ENCODE results near the gene BMPER.

The BMPER gene

GRCh38 chr7:33888166-33888565, 17.2 kb upstream of the BMPER start:
- no peak for DNase-seq (ENCODE audit: low spot score)

- no peak for DNase-seq (ENCODE audit: low spot score)
Observed at GRCh38 chr7:33892945-33893344, 12.4 kb upstream of the BMPER start.

GRCh38 chr7:33893377-33893776, 12.0 kb upstream of the BMPER start:
- no peak for DNase-seq (ENCODE audit: low spot score)

DNA sequence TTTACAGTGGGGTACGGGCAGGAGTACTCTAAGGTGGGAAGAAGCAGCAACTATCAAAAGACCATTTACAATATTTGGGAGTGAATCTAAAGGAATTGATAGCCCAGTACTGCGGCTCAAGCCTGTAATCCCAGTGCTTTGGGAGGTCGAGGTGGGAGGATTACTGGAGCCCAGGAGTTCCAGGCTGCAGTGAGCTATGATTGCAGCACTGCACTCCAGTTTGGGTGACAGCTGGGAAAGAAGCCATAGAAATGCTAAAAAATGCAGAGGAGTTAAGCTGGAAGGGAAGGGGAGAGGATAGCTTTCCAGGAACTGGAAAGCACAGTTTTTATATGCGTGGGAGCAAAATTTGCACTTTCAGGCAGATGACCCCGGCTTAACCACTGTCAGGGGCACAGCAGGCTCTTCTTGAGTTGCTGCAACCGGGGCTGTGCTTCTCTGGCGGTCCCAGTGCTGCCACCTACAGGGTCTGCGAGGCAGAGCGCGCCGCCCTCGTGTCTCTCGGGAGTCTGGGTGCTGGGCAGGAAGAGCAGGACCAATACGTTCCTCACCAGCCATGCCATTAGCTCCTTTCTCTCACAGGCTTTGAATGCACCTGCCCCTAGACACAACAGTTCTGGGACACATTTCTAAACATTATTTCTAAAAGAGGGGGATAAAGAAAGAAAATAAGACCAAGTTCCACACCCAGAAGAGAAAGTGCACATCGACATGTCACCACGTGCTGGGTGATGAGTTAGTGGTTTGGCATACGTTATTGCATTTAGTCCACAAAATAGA, 10.1 kb upstream of the BMPER start:
- DNase-seq (ENCODE audit: low spot score) = peak; percentile 85

DNA sequence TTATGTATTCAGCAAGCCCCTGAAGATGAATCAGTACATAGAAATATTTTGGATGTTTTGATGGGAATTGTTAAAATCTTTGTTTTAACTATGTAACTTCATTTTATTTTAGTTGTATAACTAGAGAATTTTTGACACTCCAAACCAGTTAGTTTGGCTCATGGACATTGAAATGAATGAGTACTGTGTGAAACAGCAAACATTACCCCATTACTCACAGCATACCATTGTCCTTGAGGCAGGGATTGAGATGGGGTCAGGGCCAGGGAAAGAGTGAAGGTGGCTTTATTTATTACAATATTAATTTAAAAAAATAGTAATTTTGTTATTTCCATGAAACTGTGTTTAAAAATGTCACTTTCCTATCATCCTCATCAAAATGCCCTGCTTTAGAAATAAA, 4.8 kb upstream of the BMPER start:
- peak; percentile 57 for DNase-seq (ENCODE audit: low spot score)

- DNase-seq (ENCODE audit: low spot score) = no peak
Observed at GRCh38 chr7:33901199-33901598, 4.1 kb upstream of the BMPER start.

DNA sequence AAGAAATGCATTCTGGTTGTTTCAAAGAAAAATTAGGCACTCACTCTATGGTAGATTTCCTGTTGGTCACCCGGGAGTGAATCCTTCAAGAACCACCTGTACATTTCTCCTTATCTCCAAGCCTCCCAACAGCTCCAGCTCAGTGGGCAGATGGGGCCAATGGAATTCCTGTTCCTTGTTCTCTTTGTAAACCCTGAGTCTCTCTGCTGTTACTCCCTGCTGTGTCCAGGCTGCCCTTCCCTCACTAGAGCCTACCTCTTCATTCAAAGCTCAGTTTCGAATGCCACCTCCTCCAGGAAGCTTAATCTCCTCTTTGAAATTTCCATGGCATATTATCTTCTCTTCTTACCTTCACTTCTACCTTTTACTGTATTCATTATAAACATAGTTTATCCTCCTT, 3.5 kb upstream of the BMPER start:
- no peak for DNase-seq (ENCODE audit: low spot score)

- no peak for DNase-seq (ENCODE audit: low spot score)
Observed at GRCh38 chr7:33902746-33903145, 2.6 kb upstream of the BMPER start.

GRCh38 chr7:33903791-33904680, 1.3 kb upstream of the BMPER start:
- peak; percentile 90 for DNase-seq (ENCODE audit: low spot score)

GRCh38 chr7:33904681-33905388, 504 bp upstream of the BMPER start:
- DNase-seq (ENCODE audit: low spot score) = peak; percentile 88

GRCh38 chr7:33906697-33907096, 1.4 kb downstream of the BMPER start:
- DNase-seq (ENCODE audit: low spot score) = no peak

GRCh38 chr7:33907625-33908024, 2.3 kb downstream of the BMPER start:
- DNase-seq (ENCODE audit: low spot score) = no peak

DNA sequence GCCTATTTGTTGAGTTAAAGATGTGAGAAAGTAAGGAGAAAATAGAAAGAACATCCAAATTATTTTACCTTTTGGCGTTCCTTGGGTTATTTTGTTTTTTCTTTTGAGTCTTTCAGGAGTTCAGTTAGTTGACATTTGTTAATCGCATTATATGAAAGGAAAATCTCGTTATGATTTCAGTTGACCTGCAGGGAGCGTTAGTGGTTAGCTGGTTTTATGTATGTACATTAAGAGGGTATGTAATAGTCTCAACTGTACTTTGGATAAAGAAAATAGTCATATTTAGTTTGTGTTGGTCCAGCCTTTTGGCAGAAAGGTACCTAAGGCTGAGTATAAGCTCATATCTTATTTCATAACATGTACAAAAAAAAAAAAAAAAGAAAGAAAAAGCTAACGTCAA, 4.0 kb downstream of the BMPER start:
- no peak for DNase-seq (ENCODE audit: low spot score)

- DNase-seq (ENCODE audit: low spot score) = peak; percentile 37
Observed at GRCh38 chr7:33909755-33910154, 4.4 kb downstream of the BMPER start.

DNA sequence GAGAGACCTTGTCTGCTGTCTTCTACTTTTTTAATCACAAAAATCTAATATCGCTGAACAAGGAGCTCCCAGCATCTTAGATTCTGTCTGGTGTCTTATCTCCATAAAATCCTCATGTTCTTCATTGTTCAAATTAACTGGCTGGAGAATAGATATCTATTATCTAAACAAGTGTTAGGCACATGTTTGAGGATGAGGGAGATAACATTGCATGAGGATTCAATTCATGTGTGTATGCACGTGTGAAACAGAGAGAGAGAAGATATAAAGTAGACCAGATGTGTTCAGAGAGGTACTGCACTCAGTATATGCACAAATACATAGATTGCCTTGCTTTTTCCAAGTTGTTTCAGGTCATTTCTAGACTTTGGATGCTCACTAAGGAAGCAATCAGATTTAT, 5.4 kb downstream of the BMPER start:
- DNase-seq (ENCODE audit: low spot score) = no peak

- no peak for DNase-seq (ENCODE audit: low spot score)
Observed at GRCh38 chr7:33916357-33917081, 11.2 kb downstream of the BMPER start.

GRCh38 chr7:33917661-33918060, 12.3 kb downstream of the BMPER start:
- no peak for DNase-seq (ENCODE audit: low spot score)

DNA sequence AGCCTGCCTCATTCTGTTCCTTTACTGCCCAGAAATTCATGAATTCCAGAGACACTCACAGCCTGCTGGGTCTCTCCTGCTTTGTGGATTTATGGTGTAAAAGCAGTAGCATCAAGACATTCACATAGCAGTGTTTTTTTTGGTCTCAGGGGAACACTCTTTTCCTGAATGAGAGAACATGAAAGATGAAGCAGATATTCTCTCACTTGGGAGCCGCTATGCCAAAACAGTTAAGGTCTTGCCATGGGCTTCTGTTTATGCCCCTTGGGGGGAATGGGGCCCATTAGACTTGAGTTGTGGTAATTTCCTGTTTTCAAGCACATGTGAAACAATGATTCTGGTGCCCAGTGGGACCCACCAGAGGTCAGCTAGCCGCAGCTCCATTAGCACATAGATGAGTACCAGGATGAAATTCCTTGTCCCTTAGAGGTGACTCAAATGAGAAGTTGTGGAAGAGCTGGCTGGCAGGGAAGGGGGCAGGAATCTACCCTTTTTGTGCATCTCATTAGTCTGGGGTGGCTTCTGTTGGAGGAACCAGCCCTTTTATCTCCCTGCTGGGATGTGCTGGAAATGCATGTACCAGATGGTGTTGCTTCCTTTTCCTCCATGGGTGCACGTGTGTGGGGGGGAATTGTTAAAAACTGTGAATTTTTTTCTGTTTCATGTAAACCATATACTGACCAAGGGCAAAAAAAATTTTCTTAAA, 13.3 kb downstream of the BMPER start:
- no peak for DNase-seq (ENCODE audit: low spot score)

DNA sequence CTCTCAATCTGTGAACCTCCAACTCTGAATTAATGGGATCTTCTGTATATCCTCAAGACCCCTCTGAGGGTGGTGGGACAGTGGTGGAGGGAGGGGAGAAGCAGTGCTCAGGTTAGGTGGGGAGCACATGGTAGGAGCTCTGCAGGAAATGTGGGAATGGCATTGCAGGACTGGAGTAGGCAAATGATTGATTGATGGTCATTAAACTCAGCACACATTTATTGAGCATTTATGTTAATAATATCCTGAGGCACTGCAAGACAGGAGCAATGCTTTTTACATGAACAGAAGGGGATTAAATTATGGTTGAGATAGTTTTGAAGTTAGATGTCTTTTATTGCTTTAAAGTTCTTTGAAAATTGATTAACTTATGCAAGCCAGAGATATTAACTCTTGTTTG, 14.1 kb downstream of the BMPER start:
- no peak for DNase-seq (ENCODE audit: low spot score)

DNA sequence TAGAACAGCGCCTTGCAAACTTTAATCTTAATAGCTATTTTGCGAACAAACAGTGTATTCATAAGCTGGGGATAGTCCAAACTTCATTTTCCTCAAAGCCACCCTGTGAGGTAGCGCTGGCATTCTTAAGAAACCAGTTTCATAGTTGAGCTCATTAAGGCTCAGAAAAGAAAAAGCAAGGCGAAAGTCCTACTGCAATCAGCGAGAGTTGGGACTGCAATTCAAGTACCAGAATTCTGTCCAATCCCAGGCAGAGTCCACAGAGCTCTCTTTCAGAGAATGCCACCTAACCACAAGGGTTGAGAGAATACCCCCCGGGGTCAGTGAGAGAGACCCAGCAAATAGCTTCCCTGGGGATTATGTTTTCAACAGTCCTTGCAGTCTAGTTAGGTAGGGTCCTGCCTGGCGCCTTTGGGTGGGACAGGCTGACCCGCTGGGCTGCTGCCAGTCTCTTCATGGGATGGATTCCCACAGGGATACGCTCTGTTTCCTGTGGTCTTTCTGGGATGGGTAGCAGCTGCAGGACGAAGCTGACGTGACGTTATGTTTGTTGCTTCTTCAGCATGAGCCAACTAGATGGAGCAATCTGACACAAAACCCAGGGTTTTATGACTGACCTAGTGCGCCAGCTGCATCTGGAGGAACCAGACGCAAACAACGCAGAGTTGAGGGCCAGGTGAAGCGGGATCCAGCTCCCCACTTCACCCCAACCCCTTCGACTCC, 16.0 kb downstream of the BMPER start:
- peak; percentile 35 for DNase-seq (ENCODE audit: low spot score)

- DNase-seq (ENCODE audit: low spot score) = no peak
Observed at GRCh38 chr7:33922820-33923219, 17.5 kb downstream of the BMPER start.

Measured in GM03348 (cell line).